HCT116 (cell line): ENCODE measurements around the gene CIAO2B.

Source experiments
- CTCF ChIP-seq, 3 experiments: fragments of 200-600 bp in 1 of 3; sonication (generic) in 1 of 3; IDR thresholded peaks in 2 of 3; conservative IDR thresholded peaks in 1 of 3; 2 replicates each; pipeline ENCODE4 v1.5.1; 2012 to 2017; ENCODE audit warnings: low read depth in 2 of 3, low read length in 2 of 3, antibody characterized with exemption in 1 of 3, borderline replicate concordance in 1 of 3, control low read depth in 1 of 3, mild to moderate bottlenecking in 1 of 3, mixed read lengths in 1 of 3, mixed run types in 1 of 3, moderate library complexity in 1 of 3; ENCODE audit not compliant: insufficient read depth in 1 of 3
- TF ChIP-seq, protein P1 (sequence below): IDR thresholded peaks from 2 replicates; pipeline ENCODE4 v1.6.1; 2012

DNA sequence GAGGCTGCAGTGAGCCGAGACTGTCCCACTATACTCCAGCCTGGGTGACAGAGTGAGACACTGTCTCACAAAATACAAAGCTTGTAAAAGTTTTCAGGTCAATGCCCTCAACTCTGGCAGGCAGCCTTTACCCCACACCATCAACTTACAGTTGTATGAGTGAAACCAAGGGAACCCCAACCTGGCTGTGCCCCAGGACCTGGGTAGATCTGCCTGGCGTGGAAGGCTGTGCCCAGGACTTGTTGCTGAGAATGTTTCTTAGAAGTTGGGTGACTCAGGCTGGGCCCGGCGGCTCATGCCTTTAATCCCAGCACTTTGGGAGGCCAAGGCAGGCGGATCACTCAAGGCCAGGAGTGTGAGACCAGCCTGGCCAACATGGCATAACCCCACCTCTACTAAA lies 34.6 kb upstream of the CIAO2B start:
- no peak for TF ChIP-seq CTCF (IDR thresholded peaks at IDR 0.05 in 2 of 3, conservative IDR thresholded peaks at IDR 0.05 in 1 of 3; ENCODE audit: borderline replicate concordance in 1 of 3, insufficient read depth in 1 of 3, low read depth in 2 of 3, low read length in 2 of 3)
- TF ChIP-seq, protein P1, sequence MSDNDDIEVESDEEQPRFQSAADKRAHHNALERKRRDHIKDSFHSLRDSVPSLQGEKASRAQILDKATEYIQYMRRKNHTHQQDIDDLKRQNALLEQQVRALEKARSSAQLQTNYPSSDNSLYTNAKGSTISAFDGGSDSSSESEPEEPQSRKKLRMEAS, result no peak
